IPS-18a (cell line): ENCODE measurements around the gene KCNA10.

ENCODE experiments used
- H3K27ac ChIP-seq: one replicate; pipeline ENCODE4 v1.5.1; 2013; ENCODE audit warnings: low read length
- H3K27me3 ChIP-seq: one replicate; pipeline ENCODE4 v1.6.1; 2013; ENCODE audit warnings: mild to moderate bottlenecking, low read length; ENCODE audit not compliant: control insufficient read depth, insufficient read depth
- H3K36me3 ChIP-seq: one replicate; pipeline ENCODE4 v1.6.1; 2013; ENCODE audit warnings: low read depth, low read length; ENCODE audit not compliant: control insufficient read depth
- H3K4me1 ChIP-seq: one replicate; pipeline ENCODE4 v1.6.1; 2013; ENCODE audit warnings: low read depth, low read length; ENCODE audit not compliant: control insufficient read depth
- H3K4me3 ChIP-seq: one replicate; pipeline ENCODE4 v1.5.1; 2013; ENCODE audit warnings: low read length
- H3K9ac ChIP-seq: one replicate; pipeline ENCODE4 v1.6.1; 2013; ENCODE audit warnings: mild to moderate bottlenecking, low read length, moderate library complexity
- H3K9me3 ChIP-seq: one replicate; pipeline ENCODE4 v1.6.1; 2013; ENCODE audit warnings: low read depth, low read length; ENCODE audit not compliant: control insufficient read depth

Gene KCNA10

DNA sequence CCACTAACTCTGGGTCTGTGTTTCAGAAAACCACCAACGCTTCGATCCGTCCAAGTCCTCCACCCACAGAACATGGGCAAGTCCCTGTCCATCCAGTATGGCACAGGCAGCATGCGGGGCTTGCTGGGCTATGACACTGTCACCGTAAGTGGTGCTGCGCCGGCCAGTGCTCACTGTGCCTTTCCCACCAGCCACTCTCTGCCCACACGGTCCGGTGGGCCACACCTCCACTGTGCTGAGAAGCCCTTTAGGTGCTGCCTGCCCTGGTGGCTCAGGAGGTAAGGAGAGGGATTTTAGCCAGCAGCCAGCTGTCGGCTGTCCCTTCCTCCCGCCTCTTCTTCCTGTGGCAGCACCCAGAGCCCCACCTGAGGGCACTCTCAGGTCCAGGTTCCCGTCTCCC, 34.2 kb downstream of the KCNA10 start:
- H3K4me3 ChIP-seq, result no peak overlapping the region
- H3K9ac ChIP-seq, result no peak overlapping the region
- no peaks in the 10 kb centered on the region for H3K27me3 ChIP-seq
- no peaks in the 10 kb centered on the region for H3K9me3 ChIP-seq
- peaks cover 10% of the 10 kb centered on the region for H3K4me1 ChIP-seq
- H3K27ac ChIP-seq, result no peak overlapping the region
- H3K36me3 ChIP-seq, result no peaks in the 10 kb centered on the region

DNA sequence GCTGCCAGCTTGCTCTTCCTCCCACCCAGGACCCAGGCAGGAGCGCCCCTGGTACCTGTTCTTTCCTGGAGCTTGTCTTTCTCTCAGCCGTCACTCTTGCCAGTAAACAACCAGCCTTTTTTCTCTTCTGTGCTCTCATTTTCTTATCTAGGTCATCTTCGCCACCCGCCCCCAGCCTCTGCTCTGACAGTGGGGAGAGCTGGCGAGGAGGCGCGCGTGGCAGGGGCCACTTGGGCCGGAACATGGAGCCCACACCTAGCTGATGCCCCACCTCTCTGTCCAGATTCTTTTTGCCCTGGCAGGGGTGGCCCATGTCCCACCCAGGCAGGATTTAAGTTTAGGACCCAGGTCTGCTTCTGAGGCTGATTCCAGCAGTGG, 35.7 kb downstream of the KCNA10 start:
- no peak overlapping the region for H3K27ac ChIP-seq
- H3K27me3 ChIP-seq, result no peaks in the 10 kb centered on the region
- no peaks in the 10 kb centered on the region for H3K36me3 ChIP-seq
- no peak overlapping the region for H3K9ac ChIP-seq
- no peaks in the 10 kb centered on the region for H3K9me3 ChIP-seq
- peaks cover 10% of the 10 kb centered on the region for H3K4me1 ChIP-seq
- no peak overlapping the region for H3K4me3 ChIP-seq

DNA sequence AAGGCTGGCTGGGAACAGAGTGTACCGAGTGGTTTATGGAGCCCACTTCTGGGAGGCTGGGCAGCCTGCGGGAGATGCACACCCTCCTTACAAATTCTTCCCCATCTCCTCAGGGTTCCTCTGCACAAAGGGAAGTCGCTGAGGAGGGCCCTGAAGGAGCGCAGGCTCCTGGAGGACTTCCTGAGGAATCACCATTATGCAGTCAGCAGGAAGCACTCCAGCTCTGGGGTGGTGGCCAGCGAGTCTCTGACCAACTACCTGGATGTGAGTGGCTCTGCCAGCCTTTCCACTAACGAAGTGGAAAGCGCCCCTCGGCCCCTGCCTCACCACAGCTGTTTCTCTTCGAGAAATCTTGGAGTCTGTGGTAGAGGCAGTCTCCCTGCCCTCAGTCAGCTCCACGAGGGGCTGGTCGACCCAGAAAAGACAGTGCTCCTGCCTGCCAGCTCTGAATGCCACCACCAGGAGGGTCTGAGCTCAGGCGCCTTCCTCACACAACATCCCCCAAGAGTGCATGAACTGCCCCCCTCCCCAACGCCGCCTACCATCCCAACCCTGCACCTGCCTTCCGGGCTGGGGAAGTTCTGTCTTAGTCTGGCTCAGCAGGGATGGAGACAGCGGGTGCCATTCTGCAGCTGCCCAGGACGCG, 36.2 kb downstream of the KCNA10 start:
- Histone ChIP-seq H3K4me1 (peaks cover 10% of the 10 kb centered on the region), H3K9me3 (no peaks in the 10 kb centered on the region), H3K27me3 (no peaks in the 10 kb centered on the region), H3K9ac (no peak overlapping the region), H3K4me3 (no peak overlapping the region), H3K27ac (no peak overlapping the region), H3K36me3 (no peaks in the 10 kb centered on the region)

DNA sequence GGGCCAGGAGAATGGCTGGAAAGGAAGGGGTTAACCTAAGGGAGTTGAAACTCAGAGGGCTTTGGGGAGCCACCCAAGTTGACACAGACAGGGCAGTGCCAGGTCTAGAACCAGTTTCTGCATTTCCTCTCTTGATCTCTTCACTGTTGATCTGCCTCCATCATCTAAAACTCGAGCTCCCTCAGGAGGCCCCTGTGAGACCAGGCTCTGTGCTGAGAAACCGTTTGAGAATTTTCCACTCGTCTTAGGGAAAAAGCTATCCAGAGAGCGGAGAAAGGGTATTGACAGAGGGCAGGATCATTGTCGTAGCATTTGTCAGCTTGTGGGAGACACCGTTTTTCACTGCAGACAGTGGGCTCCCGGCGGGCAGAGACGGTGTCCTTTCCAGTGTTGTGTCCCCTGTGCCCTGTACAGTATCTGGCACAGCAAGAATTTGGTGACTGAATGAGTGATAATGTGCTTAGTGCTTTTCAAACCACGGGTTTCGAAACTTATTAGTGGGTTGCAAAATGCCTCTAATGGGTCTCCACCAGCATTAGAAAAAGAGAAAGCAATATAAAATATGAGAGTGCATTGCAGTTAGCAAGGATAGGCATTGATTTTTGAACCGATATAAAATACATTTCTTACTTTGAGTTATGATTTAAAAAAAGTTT, 36.9 kb downstream of the KCNA10 start:
- no peak overlapping the region for H3K4me3 ChIP-seq
- no peak overlapping the region for H3K9ac ChIP-seq
- no peaks in the 10 kb centered on the region for H3K36me3 ChIP-seq
- peaks cover 10% of the 10 kb centered on the region for H3K4me1 ChIP-seq
- H3K27ac ChIP-seq, result no peak overlapping the region
- H3K27me3 ChIP-seq, result no peaks in the 10 kb centered on the region
- no peaks in the 10 kb centered on the region for H3K9me3 ChIP-seq

DNA sequence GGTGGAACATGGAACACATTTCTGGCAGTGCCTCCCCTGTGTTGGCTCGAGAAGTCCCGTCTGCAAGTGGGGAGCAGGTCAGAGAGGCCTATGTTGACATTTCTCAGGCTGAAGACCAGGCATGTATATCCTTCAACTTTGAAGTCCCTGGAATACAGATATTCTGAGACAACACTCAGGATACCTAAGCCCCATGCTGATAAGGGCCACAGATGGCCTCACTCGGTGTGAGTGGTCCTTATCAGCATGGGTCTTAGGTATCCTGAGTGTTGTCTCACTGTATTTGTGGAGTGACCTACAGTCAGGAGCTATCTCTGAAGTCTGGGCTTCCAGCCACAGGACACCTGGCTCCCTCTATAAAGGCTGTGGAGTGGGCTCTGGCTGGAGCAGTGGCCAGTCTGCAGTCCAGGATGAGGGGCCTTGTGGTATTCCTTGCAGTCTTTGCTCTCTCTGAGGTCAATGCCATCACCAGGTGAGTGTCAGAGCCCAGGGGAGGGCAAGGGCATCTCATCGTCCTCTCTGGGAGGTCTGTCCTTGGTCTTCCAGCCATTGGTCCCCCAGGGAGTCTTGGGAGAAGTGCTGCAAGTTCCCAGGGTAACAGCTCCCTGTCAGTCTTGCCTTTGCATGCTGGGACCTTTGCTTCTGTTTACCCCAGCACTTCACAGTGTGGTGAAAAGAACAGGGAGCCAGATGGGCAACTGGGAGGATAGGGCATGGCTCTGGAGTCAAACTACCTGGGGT, 38.4 kb downstream of the KCNA10 start:
- H3K27me3 ChIP-seq, result no peaks in the 10 kb centered on the region
- no peak overlapping the region for H3K4me3 ChIP-seq
- H3K4me1 ChIP-seq, result peaks cover 10% of the 10 kb centered on the region
- H3K27ac ChIP-seq, result no peak overlapping the region
- no peaks in the 10 kb centered on the region for H3K9me3 ChIP-seq
- no peaks in the 10 kb centered on the region for H3K36me3 ChIP-seq
- no peak overlapping the region for H3K9ac ChIP-seq

DNA sequence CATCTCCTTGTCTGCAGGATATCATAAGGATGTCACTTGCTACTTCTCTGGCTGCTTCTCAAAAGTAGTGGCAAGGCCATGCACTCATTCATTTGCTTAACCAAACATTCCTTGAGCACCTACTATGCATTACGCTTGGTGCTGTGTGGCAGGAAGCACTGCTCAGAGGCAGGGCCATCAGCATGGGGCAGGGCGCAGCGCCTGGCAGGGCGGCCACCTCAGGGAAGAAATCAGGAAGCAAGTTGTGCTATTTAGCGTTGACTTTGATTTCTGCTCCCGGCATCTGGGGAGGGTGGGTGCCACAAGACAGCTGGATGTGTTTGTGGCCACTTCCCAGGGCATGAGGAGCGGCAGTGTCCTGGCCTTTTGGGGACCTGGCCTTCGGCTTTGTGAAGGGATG, 40.1 kb downstream of the KCNA10 start:
- no peaks in the 10 kb centered on the region for H3K9me3 ChIP-seq
- no peak overlapping the region for H3K4me3 ChIP-seq
- no peak overlapping the region for H3K27ac ChIP-seq
- H3K27me3 ChIP-seq, result no peaks in the 10 kb centered on the region
- H3K36me3 ChIP-seq, result no peaks in the 10 kb centered on the region
- H3K9ac ChIP-seq, result no peak overlapping the region
- H3K4me1 ChIP-seq, result peaks cover 10% of the 10 kb centered on the region

DNA sequence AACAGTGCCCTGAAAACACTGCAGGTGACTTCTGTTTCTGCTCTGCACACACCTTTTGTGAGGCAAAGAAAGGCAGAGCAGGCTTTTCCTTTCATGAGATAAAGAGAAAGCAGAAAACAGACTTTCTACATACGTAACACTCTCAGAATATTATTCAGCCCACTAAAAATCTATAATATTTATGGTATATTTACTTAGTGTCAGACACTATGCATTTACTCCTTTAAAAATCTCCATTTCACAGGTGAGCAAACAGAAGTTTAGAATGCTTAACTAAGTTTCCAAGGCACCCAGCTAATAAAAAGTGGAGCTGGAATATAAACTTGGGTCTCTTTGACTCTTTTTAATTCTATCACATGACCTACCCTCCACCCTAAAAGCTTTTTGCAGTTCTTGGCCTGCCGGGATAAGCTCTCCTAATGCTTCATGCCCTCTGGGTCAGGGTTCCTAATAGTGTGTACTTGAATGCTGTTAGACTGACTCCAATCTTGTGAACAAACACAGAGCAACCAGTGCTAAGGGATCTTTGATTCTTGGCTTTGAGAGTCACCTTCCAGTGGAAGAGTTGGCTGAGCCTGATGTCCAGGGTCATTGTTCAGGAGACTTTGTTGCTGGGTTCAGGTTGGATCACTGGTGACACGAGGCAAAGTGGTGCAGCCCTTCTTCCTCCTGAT, 40.9 kb downstream of the KCNA10 start:
- H3K27ac ChIP-seq, result no peak overlapping the region
- H3K4me1 ChIP-seq, result peaks cover 10% of the 10 kb centered on the region
- H3K4me3 ChIP-seq, result no peak overlapping the region
- H3K9ac ChIP-seq, result no peak overlapping the region
- no peaks in the 10 kb centered on the region for H3K9me3 ChIP-seq
- no peaks in the 10 kb centered on the region for H3K27me3 ChIP-seq
- no peaks in the 10 kb centered on the region for H3K36me3 ChIP-seq

DNA sequence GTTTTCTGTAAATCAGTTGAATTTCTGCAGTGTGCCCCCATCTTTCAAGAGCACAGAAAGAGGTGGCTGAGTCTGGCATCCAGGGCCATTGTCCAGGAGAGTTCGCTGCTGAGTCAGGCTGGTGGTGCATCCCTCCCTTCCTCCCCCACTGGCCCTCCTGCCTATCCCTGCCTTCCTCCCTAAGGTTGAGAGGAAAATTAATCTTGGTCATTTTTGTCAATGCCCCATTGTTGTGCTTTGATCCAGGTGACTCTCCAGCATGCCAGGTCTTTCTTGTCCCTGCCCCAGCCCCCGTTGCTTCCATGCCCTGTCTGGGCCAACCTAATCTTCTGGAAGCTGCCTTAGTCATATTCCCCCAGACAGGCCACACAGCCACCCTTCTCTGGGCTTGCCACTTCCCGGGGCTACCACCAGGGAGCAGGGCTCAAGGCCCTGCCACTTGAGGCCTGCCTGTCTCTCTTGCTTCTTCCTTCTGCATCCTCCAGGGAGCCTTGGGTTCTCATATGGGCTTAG, 41.5 kb downstream of the KCNA10 start:
- H3K4me3 ChIP-seq, result no peak overlapping the region
- peaks cover 6% of the 10 kb centered on the region for H3K4me1 ChIP-seq
- no peaks in the 10 kb centered on the region for H3K27me3 ChIP-seq
- no peaks in the 10 kb centered on the region for H3K9me3 ChIP-seq
- H3K9ac ChIP-seq, result no peak overlapping the region
- H3K27ac ChIP-seq, result no peak overlapping the region
- no peaks in the 10 kb centered on the region for H3K36me3 ChIP-seq

DNA sequence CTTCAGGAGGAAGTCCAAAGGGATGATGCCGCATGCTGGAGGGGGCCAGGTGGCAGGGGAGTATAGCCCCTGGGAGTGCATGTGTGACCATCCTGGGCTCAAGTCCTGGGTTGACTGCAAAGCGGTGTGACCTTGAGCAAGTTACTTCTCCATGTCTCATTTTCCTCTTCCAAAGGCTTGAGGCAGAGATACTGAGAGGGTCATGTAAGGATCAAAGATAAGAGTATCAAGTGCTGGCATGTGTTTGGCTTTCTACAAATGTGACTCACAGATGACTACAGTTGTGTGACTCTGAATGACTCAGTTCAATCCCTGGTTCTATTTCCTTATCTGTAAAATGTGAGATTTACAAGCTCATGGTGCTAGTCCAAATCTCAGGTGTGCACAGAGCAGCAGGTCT, 41.9 kb downstream of the KCNA10 start:
- no peaks in the 10 kb centered on the region for H3K36me3 ChIP-seq
- no peaks in the 10 kb centered on the region for H3K9me3 ChIP-seq
- H3K4me3 ChIP-seq, result no peak overlapping the region
- no peak overlapping the region for H3K9ac ChIP-seq
- peaks cover 2% of the 10 kb centered on the region for H3K4me1 ChIP-seq
- H3K27ac ChIP-seq, result no peak overlapping the region
- no peaks in the 10 kb centered on the region for H3K27me3 ChIP-seq

DNA sequence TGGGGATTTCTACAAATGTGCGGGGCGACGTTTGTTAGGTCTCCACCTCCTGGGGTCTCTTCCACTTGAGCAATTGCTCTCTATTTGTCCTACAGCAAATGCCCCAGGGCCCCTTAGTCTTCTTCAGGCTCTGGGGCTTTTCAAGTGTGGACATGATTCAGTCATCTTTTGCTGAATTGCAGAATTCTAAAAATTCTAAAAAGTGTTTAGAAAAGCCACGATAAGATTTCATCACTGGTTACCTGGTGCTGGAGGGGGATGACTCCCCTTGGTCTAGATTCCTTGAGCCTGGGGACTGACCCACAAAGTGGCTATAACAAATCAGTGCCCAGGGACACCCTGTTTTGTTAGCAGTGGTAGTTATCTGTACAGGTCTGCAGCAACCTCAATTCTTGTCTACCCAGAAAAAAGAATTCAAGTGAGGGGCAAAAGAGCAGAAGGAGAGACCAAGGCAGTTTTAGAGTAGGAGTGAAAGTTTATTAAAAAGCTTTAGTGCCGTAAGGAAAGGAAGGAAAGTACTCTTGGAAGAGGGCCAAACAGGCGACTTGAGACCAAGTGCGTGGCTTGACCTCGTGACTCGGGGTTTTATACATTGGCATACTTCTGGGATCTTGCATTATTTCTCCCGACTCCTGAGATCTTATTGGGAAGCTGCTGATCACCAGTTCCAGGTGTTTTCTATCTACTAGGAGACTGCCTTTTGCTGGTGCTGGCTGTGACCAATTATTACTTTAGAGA, 42.8 kb downstream of the KCNA10 start:
- no peak overlapping the region for H3K27ac ChIP-seq

More for the DNA sequence above, 42.8 kb downstream of the KCNA10 start:
- Histone ChIP-seq H3K9me3 (no peaks in the 10 kb centered on the region), H3K4me3 (no peak overlapping the region), H3K27me3 (no peaks in the 10 kb centered on the region), H3K9ac (no peak overlapping the region), H3K4me1 (no peaks in the 10 kb centered on the region), H3K36me3 (no peaks in the 10 kb centered on the region)
